HFF-Myc (cell line): Measurements from ENCODE around the gene C4B.
"Not testable (repeated sequence)": the region's sequence is repeated elsewhere in the genome, so short reads cannot be mapped to it uniquely, and the experiment has no call there.

ENCODE experiments used
- DNase-seq: peaks from one replicate; pipeline ENCODE4 v3.0.0-alpha.2; 2011; ENCODE audit warnings: low read depth; ENCODE audit errors: extremely low read depth
- H3K4me3 ChIP-seq: replicated peaks from 2 replicates; pipeline ENCODE4 v1.5.1; 2011; ENCODE audit warnings: low read depth, mild to moderate bottlenecking, control low read depth, low read length
- CTCF ChIP-seq: IDR thresholded peaks from 2 replicates; pipeline ENCODE4 v1.5.1; 2012; ENCODE audit warnings: mild to moderate bottlenecking, low read depth, low read length, control low read depth; ENCODE audit errors: missing control alignments

C4B gene

GRCh38 chr6:31969712-31970603 is 44.6 kb upstream of the C4B start:
- no peak for TF ChIP-seq CTCF
- H3K4me3 ChIP-seq = peak overlapping the region; percentile 75
- no peak for DNase-seq

GRCh38 chr6:31970604-31971271 is 43.9 kb upstream of the C4B start:
- DNase-seq = no peak
- TF ChIP-seq CTCF = no peak
- H3K4me3 ChIP-seq = peak overlapping the region; percentile 75

GRCh38 chr6:31971279-31971992 is 43.2 kb upstream of the C4B start:
- H3K4me3 ChIP-seq = peak overlapping the region; percentile 75
- TF ChIP-seq CTCF = no peak
- DNase-seq = no peak

- H3K4me3 ChIP-seq = peak within 1 kb of the TSS; percentile 75
- peak; percentile 94 for DNase-seq
- no peak for TF ChIP-seq CTCF
These were observed 42.4 kb upstream of the C4B start, which contains the start of gene DXO for GRCh38 chr6:31971993-31972708. DXO (minus strand) TSS chr6:31972138; CDS start chr6:31971675, 463 bp downstream.

- H3K4me3 ChIP-seq = peak overlapping the region; percentile 75
- no peak for TF ChIP-seq CTCF
- no peak for DNase-seq
These were observed 41.8 kb upstream of the C4B start for GRCh38 chr6:31972709-31973350.

- DNase-seq = not testable (repeated sequence)
These were observed 38.5 kb upstream of the C4B start for GRCh38 chr6:31976065-31976464.

More at GRCh38 chr6:31976065-31976464, 38.5 kb upstream of the C4B start:
- H3K4me3 ChIP-seq = not testable (repeated sequence)
